Measurements from ENCODE around the gene SCART1. TPM values are rescaled to one million over a fixed set of nuclear protein-coding genes. Genes with fewer than 3 reads are reported as not detected.
A peak's percentile ranks its signal among the peaks of the same experiment; 100 is the strongest.
"Not testable (repeated sequence)": the region's sequence is repeated elsewhere in the genome, so short reads cannot be mapped to it uniquely, and the experiment has no call there.

Gene SCART1
- total RNA-seq, 1 donor from 2014 or later: 0.53 TPM

DNA sequence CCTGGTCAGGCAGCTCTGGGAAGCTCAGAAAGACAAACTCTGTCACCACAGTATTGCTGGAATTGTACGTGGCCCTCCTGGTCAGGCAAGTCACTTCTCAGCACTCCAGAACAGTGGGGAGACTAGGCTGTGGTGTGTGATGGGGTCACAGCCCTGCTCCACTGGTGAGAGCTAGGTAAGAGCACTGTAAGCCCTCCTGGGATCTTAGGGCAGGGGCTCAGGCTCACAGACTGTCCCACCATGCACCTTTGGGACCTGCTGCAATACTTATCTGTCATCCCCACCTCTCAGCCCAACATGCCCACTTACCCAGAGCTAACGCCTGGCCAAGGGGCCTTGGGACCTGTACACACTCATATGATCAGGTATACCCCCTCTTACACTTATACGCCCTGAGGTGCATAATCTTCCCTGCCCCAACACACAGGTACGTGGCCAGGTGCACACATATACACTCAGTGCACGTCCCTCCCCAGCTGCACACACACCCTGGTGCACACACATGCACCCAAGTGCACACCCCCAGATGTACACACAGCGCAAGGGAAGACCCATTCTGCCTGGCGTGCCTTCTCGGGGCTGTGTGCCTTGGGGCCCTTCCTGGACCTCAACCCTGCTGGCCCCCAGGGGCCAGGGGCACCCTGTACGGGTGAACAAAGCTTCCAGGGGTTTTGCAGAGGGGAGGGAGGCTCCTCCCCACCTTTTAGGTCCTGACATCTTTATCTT is 21.7 kb upstream of the SCART1 start:
- not testable (repeated sequence) for DNase-seq (ENCODE audit: low spot score)
- peak; percentile 15 for ATAC-seq

DNA sequence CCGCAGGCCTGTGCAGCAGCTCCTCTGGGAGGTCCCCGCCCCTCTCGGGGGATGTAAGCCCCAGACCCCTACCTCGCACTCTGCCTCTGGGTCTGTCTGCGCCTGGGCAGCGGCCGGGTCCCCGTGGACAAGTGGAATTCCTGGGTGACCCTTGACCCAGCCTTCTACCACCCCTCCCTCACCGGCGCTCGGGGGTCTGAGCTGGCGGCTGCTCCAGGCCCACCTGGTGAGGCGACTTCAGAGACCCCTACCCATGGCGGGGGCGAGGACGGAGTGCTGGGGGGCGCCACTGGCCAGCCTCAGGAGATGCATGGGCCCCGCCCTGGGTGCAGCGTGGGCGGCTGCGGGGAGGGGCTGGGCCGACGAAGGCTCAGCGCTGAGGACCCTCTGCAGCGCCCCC is 21.0 kb upstream of the SCART1 start:
- not testable (repeated sequence) for ATAC-seq; DNase-seq (ENCODE audit: low spot score)

- ATAC-seq: peak; percentile 80
- DNase-seq (ENCODE audit: low spot score): peak; percentile 51
Measured at GRCh38 chr10:133438711-133439273, 15.0 kb upstream of the SCART1 start.

DNA sequence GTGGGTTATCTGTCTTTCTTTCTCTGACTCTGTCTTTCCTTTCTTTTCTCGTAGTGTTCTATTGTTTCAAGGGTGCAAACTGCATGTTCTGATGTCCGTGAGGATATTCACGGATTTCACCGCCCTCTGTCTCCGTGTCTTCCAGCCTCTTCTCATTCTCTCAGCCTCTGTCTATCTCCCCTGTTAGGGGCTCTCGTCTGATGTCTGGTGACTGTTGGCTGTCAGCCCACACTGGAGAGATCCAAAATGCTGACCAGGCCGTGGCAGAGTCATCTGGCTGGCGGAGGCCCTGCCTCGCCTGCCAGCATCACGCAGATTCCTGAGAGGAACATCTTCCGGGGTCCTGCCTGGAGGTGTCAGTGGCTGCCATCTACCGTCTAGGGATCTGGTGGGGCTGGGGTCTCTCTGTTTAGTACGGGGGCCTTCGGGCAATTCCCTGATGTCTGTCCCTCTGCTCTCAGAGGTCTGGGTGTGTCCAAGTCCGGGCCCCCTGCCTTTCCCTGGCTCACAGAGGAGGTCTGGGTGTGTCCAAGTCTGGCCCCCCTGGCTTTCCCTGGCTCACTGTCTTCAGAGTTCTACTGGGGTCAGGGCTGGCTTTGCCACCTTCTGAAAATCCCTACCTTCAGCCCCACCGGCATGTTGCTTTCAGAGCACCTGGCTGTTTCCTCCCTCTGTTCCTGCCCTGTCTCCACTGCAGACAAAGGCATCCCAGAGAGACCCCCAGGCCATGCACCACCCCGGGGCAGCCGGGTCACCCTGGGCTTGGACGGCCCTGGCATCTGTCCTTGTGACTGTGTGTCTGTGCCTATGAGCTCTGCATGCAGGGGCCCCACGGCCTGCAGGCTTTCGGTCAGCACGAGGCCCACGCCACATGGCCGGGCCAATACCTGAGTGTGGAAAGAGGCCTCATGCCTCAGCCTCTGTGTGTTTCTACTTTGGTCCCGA is 14.0 kb upstream of the SCART1 start:
- DNase-seq (ENCODE audit: low spot score) (peak; percentile 44), ATAC-seq (no peak)

DNA sequence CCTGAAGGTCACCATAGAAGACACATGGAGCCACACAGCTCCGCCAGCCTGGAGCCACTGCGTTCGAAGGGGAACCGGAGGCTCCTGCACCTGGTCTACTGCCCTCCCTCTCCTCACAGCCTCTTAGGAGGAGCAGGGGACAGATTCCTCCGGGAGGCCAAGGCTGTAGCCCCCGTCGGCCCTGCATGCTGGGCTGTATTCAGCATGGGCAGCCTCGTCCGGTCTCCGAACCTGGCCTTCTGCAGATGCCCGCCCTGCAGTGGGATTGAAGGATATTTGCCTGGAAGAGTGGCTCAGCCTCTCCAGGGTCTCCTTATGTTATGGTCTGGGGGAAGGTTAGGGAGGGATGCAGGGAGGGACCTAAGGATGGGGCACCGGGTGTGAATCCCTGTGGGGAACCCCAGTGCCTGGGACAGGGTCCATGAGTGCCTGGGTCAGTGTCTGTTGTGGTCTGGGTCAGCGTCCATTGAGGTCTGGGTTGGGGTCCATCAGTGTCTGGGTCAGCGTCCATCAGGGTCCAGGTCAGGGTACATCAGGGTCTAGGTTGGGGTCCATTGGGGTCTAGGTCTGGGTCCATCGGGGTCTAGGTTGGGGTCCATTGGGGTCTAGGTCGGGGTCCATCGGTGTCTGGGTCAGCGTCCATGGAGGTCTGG is 13.0 kb upstream of the SCART1 start:
- no peak for DNase-seq (ENCODE audit: low spot score)
- no peak for ATAC-seq

DNA sequence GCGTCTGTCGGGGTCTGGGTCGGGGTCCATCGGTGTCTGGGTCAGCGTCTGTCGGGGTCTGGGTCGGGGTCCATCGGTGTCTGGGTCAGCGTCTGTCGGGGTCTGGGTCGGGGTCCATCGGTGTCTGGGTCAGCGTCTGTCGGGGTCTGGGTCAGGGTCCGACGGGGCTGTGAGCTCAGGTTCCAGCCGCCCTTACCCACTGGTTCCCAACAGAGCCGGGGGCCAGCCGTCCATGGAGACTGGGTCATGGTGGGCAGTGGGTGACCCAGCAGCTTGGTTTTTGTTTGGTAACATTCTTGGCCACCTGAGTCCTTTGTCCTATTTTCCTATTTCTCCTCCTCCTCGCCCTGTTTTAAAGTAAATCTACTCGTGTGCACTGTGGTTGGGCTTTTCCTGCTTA is 12.4 kb upstream of the SCART1 start:
- not testable (repeated sequence) for ATAC-seq

GRCh38 chr10:133441780-133442179 is 12.0 kb upstream of the SCART1 start:
- ATAC-seq (no peak), DNase-seq (ENCODE audit: low spot score) (no peak)

More for the DNA sequence above, 12.4 kb upstream of the SCART1 start:
- DNase-seq (ENCODE audit: low spot score): not testable (repeated sequence)

GRCh38 chr10:133442191-133442966 is 11.4 kb upstream of the SCART1 start:
- DNase-seq (ENCODE audit: low spot score) (no peak), ATAC-seq (no peak)

DNA sequence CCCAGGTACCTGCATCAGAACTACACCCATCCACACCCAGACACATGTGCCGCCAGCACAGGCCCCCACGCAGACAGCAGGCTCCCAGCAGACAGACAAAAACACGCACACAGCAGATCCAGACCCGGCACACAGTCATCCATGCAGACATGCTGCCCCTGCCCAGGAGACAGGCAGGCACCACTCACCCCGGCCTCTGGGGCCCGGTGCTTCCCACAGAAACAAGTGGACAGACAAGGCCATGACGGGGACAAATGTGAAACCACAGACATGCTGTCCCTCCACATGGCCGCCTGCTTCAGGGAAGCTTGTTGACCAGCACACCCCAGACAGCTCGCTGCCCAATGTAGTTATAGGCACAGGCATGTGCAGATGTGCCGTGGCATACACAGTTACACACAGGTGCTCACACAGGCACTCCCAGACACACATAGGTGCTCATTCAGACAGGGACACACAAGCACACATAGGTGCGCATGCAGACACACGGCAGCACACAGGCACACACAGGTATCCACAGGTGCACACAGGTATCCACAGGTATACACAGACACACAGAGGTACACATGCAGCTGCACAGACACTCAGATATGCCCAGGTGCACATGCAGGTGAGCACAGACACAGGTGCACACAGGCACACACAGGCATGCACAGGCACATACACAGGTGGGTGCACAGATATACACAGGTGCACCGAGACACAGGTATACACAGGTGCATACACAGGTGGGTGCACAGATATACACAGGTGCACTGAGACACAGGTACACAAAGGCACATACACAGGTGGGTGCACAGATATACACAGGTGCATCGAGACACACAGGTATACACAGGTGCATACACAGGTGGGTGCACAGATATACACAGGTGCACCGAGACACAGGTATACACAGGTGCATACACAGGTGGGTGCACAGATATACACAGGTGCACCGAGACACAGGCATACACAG is 10.5 kb upstream of the SCART1 start:
- DNase-seq (ENCODE audit: low spot score) (no peak), ATAC-seq (no peak)

DNA sequence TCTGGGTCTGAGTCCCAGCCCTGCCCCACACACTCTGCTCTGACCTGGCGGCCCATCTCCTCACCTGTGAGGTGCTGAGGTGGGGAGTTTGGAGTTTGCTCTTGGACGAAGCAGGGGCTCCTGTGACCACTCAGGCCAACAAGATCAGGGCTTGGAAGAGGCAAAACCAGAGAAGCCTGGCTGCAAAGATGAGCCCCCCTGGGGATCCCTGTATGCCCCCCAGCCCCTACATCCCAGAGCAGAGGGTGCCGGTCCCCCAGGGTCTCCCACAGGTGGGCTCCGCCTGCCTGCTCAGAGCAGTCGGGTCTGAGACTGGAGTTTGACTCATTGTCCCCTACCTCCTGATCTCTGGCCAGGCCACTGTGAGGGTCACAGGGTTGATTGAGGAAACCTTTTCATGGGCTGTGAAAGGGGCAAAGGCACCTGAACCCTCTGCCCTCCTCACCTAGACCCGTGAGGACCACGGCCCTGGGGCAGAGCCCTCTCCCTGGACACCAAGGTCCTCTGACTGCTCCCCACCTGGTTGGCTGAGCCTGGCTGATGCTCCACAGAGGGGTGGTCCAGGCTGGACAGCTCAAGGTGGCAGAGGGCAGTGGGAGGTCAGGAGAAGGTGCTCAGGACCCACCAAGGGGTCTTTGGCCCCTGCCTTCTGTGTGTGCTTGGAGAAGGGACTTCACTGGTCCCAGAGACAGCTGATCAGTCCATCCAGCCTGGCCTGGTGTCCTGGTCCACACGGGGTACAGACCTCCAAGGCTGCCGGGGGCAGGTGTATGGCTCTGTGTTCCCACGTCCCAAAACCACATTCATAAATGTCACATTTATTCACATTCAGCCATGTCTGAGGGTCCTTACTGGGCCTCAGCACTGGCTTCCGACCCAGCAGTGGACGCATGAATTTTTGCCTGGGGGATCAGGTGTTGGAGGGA is 9.1 kb upstream of the SCART1 start:
- DNase-seq (ENCODE audit: low spot score) (no peak), ATAC-seq (no peak)

- ATAC-seq: no peak
- no peak for DNase-seq (ENCODE audit: low spot score)
Measured at GRCh38 chr10:133445268-133445732, 8.4 kb upstream of the SCART1 start.

DNA sequence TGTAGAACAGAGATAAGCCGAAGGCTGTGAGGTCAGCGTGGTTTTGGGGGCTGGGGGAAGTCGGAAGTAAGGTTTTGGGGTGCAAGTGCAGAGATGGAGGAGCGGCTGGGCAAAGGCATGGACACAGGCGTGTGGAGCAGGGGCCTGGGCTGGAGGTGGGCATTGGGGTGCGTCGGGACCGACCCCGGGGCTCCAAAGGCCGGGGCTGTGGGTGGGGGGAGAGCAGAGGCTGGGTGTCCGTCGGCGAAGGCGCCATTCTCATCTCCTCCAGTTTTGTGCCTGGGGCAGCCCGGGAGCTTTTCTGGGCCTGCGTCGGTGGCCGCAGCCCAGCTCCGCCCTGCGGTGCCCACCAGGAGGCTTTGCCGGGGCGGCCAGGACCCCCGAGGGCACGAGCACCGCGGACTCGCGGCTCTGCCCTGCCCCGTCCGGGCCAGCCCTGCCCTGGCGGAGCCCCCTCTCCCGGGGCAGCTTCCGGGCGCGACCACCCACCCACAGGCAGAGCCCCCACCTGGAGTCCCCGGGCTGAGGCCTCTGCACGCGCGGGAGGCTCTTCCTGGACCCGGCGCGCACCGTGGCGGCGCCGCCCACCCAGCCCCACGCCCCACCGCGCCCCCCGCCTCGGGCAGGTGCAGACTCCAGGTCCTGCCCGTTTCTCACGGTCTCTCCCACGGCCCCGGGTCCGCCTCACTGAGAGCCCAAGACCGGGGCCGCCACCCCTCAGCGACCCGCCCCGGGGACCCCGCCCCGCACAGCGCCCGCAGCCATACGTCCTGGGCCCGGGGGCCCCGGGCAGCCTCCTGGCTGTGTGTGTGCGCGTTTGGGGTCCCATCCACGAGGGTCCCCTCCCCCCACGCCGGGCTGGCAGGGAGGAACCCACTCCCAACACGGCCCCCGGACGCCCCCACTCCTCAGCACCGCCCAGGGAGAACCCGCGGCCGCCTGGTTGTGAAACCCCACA is 7.7 kb upstream of the SCART1 start:
- no peak for DNase-seq (ENCODE audit: low spot score)

DNA sequence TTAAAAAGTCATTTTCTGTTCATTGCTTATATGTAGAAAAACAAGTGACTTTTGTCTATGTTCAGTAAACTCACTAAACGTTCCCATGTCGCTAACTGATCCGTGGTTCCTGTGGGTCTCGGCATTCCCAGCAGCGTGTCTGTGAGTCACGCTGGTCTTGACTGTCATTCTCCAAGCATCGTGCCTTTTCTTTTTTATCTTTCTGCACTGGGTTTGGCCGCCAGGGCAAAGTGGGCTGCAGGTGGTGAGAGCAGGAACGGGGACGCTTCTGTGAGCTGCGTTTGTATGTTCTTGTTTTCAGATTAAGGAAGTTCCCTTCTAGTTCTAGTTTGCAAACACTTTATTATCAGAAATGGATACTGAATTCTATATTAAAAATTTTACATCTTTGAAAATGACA is 6.8 kb upstream of the SCART1 start:
- ATAC-seq: no peak

More for the DNA sequence above, 7.7 kb upstream of the SCART1 start:
- no peak for ATAC-seq

GRCh38 chr10:133448120-133448519 is 5.6 kb upstream of the SCART1 start:
- ATAC-seq (no peak), DNase-seq (ENCODE audit: low spot score) (no peak)

More for the DNA sequence above, 6.8 kb upstream of the SCART1 start:
- no peak for DNase-seq (ENCODE audit: low spot score)

DNA sequence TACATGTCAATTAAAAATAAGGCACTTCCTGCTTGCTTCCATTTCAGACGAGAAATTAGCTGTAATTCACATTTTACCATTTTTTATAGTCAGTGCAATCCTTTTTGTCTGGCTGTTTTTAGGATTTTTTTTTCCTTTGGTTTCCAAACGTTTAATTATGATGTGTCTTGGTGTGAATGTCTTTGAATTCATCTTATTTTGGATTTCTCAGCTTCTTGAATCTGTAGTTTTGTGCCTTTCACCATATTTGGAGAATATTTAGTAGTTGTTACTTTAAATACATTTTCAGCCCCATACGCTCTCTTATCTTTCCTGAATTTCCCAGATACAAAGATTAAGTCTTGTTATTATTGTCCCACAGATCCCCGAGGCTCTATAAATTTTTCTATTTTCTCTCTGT is 2.4 kb upstream of the SCART1 start:
- ATAC-seq (no peak), DNase-seq (ENCODE audit: low spot score) (no peak)

GRCh38 chr10:133452453-133452852 is 1.3 kb upstream of the SCART1 start:
- ATAC-seq: no peak
- no peak for DNase-seq (ENCODE audit: low spot score)
